Testis (tissue), 3 donors: ENCODE results near the gene PRF1. TPM values are rescaled to one million over a fixed set of nuclear protein-coding genes. Genes with fewer than 3 reads are reported as not detected.
"Not testable (repeated sequence)": the region's sequence is repeated elsewhere in the genome, so short reads cannot be mapped to it uniquely, and the experiment has no call there.

Experiments
- DNase-seq: peaks from one replicate; pipeline ENCODE4 v3.0.0-alpha.2; 2019
- H3K27ac ChIP-seq, 2 donors: fragments of 200-600 bp; sonication (generic); one replicate each; pipeline ENCODE4 v1.5.1; 2019
- H3K27me3 ChIP-seq: fragments of 200-600 bp; sonication (generic); one replicate; pipeline ENCODE4 v1.5.1; 2019
- H3K36me3 ChIP-seq: fragments of 200-600 bp; sonication (generic); one replicate; pipeline ENCODE4 v1.5.1; 2017; ENCODE audit warnings: low read depth; ENCODE audit errors: missing control alignments
- H3K4me1 ChIP-seq: fragments of 200-600 bp; sonication (generic); one replicate; pipeline ENCODE4 v1.5.1; 2019
- H3K4me3 ChIP-seq, 2 donors: fragments of 200-600 bp; sonication (generic); one replicate each; pipeline ENCODE4 v1.5.1; 2017 to 2019
- H3K9me3 ChIP-seq: fragments of 200-600 bp; sonication (generic); one replicate; pipeline ENCODE4 v1.5.1; 2017
- CTCF ChIP-seq, 3 experiments: fragments of 450-650 bp in 2 of 3; fragments of 200-600 bp in 1 of 3; sonication (generic) in 1 of 3; IDR thresholded peaks; one replicate each; pipeline ENCODE4 v1.5.1; 2016 to 2019; ENCODE audit warnings: antibody characterized with exemption in 3 of 3, mild to moderate bottlenecking in 2 of 3, moderate library complexity in 1 of 3
- POLR2A ChIP-seq: fragments of 450-650 bp; IDR thresholded peaks from one replicate; pipeline ENCODE4 v1.6.1; 2017; ENCODE audit warnings: antibody characterized with exemption, mild to moderate bottlenecking, moderate library complexity
- WGBS, 2 donors: methylation state at CpG; one replicate each; pipeline ENCODE4 v1.1.5; 2018; 5-methylcytosine and 5-hydroxymethylcytosine counted together
- intact Hi-C: fragments of 100-400 bp; cut with DNase I; formaldehyde crosslinking; loops from one replicate; pipeline ENCODE4 v1.15.1; 2023; ENCODE audit warnings: low total_unique reads
- polyA plus RNA-seq: library from polyadenylated mRNA; stranded (reverse); fragments of 350-450 nt; fragmentation: Illumina TruSeq; extraction: RNeasy Lipid Tissue Mini Kit (QIAGEN cat#74804); gene quantifications from one replicate; pipeline ENCODE4 v1.2.3, GENCODE V29; 2014; ENCODE audit warnings: low read depth, low replicate concordance; ENCODE audit not compliant: insufficient read depth
- total RNA-seq, 2 donors: library from RNA; depleted of rRNA; stranded (reverse); fragments of >200 nt; gene quantifications; one replicate each; pipeline ENCODE4 v1.2.3, GENCODE V29; 2016

The PRF1 gene
- total and polyA plus RNA-seq, 3 donors from 2014 or later: 0.55 to 2.2 (median 1.8) TPM

DNA sequence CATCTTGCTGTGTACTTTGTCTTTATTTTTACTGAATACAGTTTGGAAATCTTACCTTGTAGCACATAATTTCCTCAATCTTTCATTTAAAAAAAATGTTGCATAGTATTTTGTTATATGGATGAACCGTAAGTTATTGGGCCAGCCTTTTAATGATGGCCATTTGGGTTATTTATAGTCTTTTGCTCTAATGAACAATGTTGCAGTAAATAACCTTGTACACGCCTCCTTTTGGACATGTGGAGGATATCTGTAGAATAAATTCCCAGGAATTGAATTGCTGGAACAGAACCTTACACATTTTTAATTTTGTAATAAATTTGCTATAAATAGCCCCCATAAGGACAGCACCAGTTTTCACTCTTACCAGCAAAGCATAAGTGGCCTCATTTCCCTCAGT, 12.7 kb upstream of the PRF1 start:
- H3K4me3 ChIP-seq: no peak overlapping the region
- no peak for TF ChIP-seq POLR2A
- TF ChIP-seq CTCF (IDR thresholded peaks at IDR 0.05): no peak

DNA sequence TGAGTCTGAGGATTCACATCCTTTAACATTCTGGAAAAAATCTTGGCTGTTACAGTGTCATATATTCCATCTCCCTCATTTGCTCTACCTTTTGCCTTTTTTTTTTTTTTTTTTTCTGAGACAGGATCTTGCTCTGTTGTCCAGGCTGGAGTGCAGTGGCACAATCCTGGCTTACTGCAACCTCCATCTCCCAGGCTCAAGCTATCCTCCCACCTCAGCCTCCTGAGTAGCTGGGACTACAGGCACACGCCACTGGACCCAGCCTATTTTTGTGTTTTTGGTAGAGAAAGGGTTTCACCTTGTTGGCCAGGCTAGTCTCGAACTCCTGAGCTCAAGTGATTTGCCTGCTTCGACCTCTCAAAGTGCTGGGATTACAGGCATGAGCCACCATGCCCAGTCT, 11.8 kb upstream of the PRF1 start:
- H3K27ac ChIP-seq, H3K27me3 ChIP-seq, intact Hi-C loops, H3K36me3 ChIP-seq, DNase-seq, H3K4me1 ChIP-seq, H3K4me3 ChIP-seq, H3K9me3 ChIP-seq: not testable (repeated sequence)
- 94 to 97% methylated on average over 3 of the region's 3 CpGs for WGBS, 2 donors

More for the DNA sequence above, 12.7 kb upstream of the PRF1 start:
- H3K9me3 ChIP-seq: no peaks in the 10 kb centered on the region
- DNase-seq: no peak
- intact Hi-C loops: no loop called here
- no peaks in the 10 kb centered on the region for H3K27me3 ChIP-seq
- WGBS, 2 donors: 70 to 75% methylated on average over 2 of the region's 2 CpGs
- H3K27ac ChIP-seq: no peak overlapping the region
- no peaks in the 10 kb centered on the region for H3K4me1 ChIP-seq
- no peaks in the 10 kb centered on the region for H3K36me3 ChIP-seq

GRCh38 chr10:70613941-70614340, 11.4 kb upstream of the PRF1 start:
- Histone ChIP-seq H3K36me3 (no peaks in the 10 kb centered on the region), H3K4me1 (no peaks in the 10 kb centered on the region), H3K27me3 (no peaks in the 10 kb centered on the region), H3K9me3 (no peaks in the 10 kb centered on the region), H3K27ac (no peak overlapping the region), H3K4me3 (no peak overlapping the region)
- 66 to 68% methylated on average over 2 of the region's 2 CpGs for WGBS, 2 donors
- no peak for TF ChIP-seq POLR2A
- TF ChIP-seq CTCF (IDR thresholded peaks at IDR 0.05): no peak
- DNase-seq: no peak
- intact Hi-C loops: no loop called here

GRCh38 chr10:70607936-70608335, 5.4 kb upstream of the PRF1 start:
- WGBS, 2 donors: 97 to 98% methylated on average over 4 of the region's 4 CpGs
- no peak overlapping the region for H3K27ac ChIP-seq
- H3K9me3 ChIP-seq: no peaks in the 10 kb centered on the region
- H3K4me1 ChIP-seq: no peaks in the 10 kb centered on the region
- H3K4me3 ChIP-seq: no peak overlapping the region
- H3K36me3 ChIP-seq: no peaks in the 10 kb centered on the region
- H3K27me3 ChIP-seq: no peaks in the 10 kb centered on the region
- no peak for TF ChIP-seq CTCF (IDR thresholded peaks at IDR 0.05)
- no peak for TF ChIP-seq POLR2A
- intact Hi-C loops: no loop called here
- DNase-seq: no peak

- H3K36me3 ChIP-seq: no peaks in the 10 kb centered on the region
- 78 to 86% methylated on average over 2 of the region's 2 CpGs for WGBS, 2 donors
- intact Hi-C loops: no loop called here
- no peaks in the 10 kb centered on the region for H3K4me1 ChIP-seq
- no peak overlapping the region for H3K27ac ChIP-seq
- H3K4me3 ChIP-seq: no peak overlapping the region
- H3K27me3 ChIP-seq: no peaks in the 10 kb centered on the region
- DNase-seq: no peak
- TF ChIP-seq CTCF (IDR thresholded peaks at IDR 0.05): no peak
- no peak for TF ChIP-seq POLR2A
- H3K9me3 ChIP-seq: no peaks in the 10 kb centered on the region
These were observed 2.6 kb upstream of the PRF1 start for GRCh38 chr10:70605161-70605560.
